Gastroesophageal sphincter (tissue), 4 donors: ENCODE results near the gene EGFR. TPM values are rescaled to one million over a fixed set of nuclear protein-coding genes. Genes with fewer than 3 reads are reported as not detected.
A peak's percentile ranks its signal among the peaks of the same experiment; 100 is the strongest.

ENCODE experiments used
- ATAC-seq: fragments of 150-250 bp; one replicate; pipeline ENCODE4 v1.9.1; 2016; ENCODE audit warnings: mild to moderate bottlenecking, moderate library complexity
- H3K27ac ChIP-seq, 4 donors: fragments of 200-600 bp; sonication (generic) in 3 of 4; 1 replicate in 3 of 4; 2 replicates in 1 of 4; pipeline ENCODE4 v1.5.1; 2016 to 2019
- H3K27me3 ChIP-seq: fragments of 200-600 bp; sonication (generic); one replicate; pipeline ENCODE4 v1.5.1; 2019
- H3K36me3 ChIP-seq, 2 donors: fragments of 200-600 bp; sonication (generic); one replicate each; pipeline ENCODE4 v1.5.1; 2019; ENCODE audit warnings: control low read depth in 1 of 2
- H3K4me1 ChIP-seq, 3 donors: fragments of 200-600 bp; sonication (generic); 1 replicate in 2 of 3; 2 replicates in 1 of 3; pipeline ENCODE4 v1.5.1; 2016 to 2019; ENCODE audit warnings: control low read depth in 2 of 3
- H3K4me3 ChIP-seq, 2 donors: fragments of 200-600 bp; sonication (generic); one replicate each; pipeline ENCODE4 v1.5.1; 2019; ENCODE audit warnings: mild to moderate bottlenecking in 1 of 2, moderate library complexity in 1 of 2
- H3K9me3 ChIP-seq, 3 donors: fragments of 200-600 bp; sonication (generic); one replicate each; pipeline ENCODE4 v1.5.1; 2017 to 2019; ENCODE audit warnings: control low read depth in 2 of 3
- CTCF ChIP-seq, 4 experiments: fragments of 200-600 bp in 2 of 4; fragments of 450-650 bp in 2 of 4; sonication (generic) in 1 of 4; IDR thresholded peaks; one replicate each; pipeline ENCODE4 v1.5.1; 2017 to 2019; ENCODE audit warnings: antibody characterized with exemption in 4 of 4, mild to moderate bottlenecking in 2 of 4, moderate library complexity in 2 of 4
- EP300 ChIP-seq: sonication (generic); formaldehyde crosslinking; IDR thresholded peaks from one replicate; pipeline ENCODE4 v1.6.1; 2017; ENCODE audit warnings: antibody characterized with exemption, mild to moderate bottlenecking
- POLR2A ChIP-seq, 2 donors: fragments of 450-650 bp; IDR thresholded peaks; one replicate each; pipeline ENCODE4 v1.6.1; 2017; ENCODE audit warnings: antibody characterized with exemption in 2 of 2, mild to moderate bottlenecking in 2 of 2, moderate library complexity in 1 of 2
- POLR2AphosphoS5 ChIP-seq: sonication (generic); formaldehyde crosslinking; IDR thresholded peaks from one replicate; pipeline ENCODE4 v1.6.1; 2017; ENCODE audit warnings: antibody characterized with exemption
- whole genome bisulfite sequencing, 2 donors: methylation state at CpG; one replicate each; pipeline ENCODE4 v1.1.5; 2018; ENCODE audit warnings: low coverage in 1 of 2; 5-methylcytosine and 5-hydroxymethylcytosine counted together
- total RNA-seq, 4 donors: library from RNA; depleted of rRNA; stranded (reverse); fragments of >200 nt; gene quantifications; one replicate each; pipeline ENCODE4 v1.1.0, GENCODE V29; 2016

The EGFR gene
- 100 to 1,000 TPM in 3 of 4 donors, 10 to 100 TPM in 1; 85.7 to 126 (median 111) TPM for total RNA-seq

- WGBS, 2 donors: no CpG with 5 or more reads among the region's 80 CpGs
- peak within 1 kb of the TSS; percentile 75 for H3K4me3 ChIP-seq
- H3K27ac ChIP-seq: peak within 1 kb of the TSS; percentile 94 to 97 (median 96)
- no peaks in the 10 kb centered on the region for H3K36me3 ChIP-seq
- peak; percentile 86 for ATAC-seq
- peaks cover 8% of the 10 kb centered on the region for H3K27me3 ChIP-seq
- TF ChIP-seq CTCF (IDR thresholded peaks at IDR 0.05) (no peak), POLR2A (IDR thresholded peaks at IDR 0.05) (peak; percentile 91 to 98), POLR2AphosphoS5 (peak; percentile 67)
- no peaks in the 10 kb centered on the region for H3K9me3 ChIP-seq
- H3K4me1 ChIP-seq: peaks cover 0 to 47% (median 11%) of the 10 kb centered on the region in 3 donors
These were observed at the start of gene EGFR for GRCh38 chr7:55018361-55019190. TSS of gene EGFR (plus strand) at chr7:55019017. CDS start at chr7:55019278, 261 bp downstream.

- H3K9me3 ChIP-seq: peaks cover 0 to 7% (median 0%) of the 10 kb centered on the region in 3 donors
- no peaks in the 10 kb centered on the region for H3K27me3 ChIP-seq
- ATAC-seq: no peak
- H3K36me3 ChIP-seq: no peaks in the 10 kb centered on the region
- no peak overlapping the region for H3K27ac ChIP-seq
- WGBS, 2 donors: 79 to 85% methylated on average over 2 to 13 of the region's 13 CpGs
- peaks cover 0 to 7% (median 0%) of the 10 kb centered on the region in 3 donors for H3K4me1 ChIP-seq
- TF ChIP-seq EP300 (no peak), CTCF (IDR thresholded peaks at IDR 0.05) (no peak), POLR2AphosphoS5 (no peak), POLR2A (IDR thresholded peaks at IDR 0.05) (no peak)
- H3K4me3 ChIP-seq: no peak overlapping the region
These were observed 49.4 kb upstream of the EGFR start for GRCh38 chr7:54969208-54969967.

GRCh38 chr7:54972733-54973294, 46.0 kb upstream of the EGFR start:
- no peak overlapping the region for H3K27ac ChIP-seq
- H3K36me3 ChIP-seq: no peaks in the 10 kb centered on the region
- no peaks in the 10 kb centered on the region for H3K27me3 ChIP-seq
- TF ChIP-seq EP300: no peak
- no peak for TF ChIP-seq POLR2AphosphoS5
- TF ChIP-seq POLR2A (IDR thresholded peaks at IDR 0.05): no peak
- ATAC-seq: no peak
- 66 to 88% methylated on average over 2 of the region's 2 CpGs for WGBS, 2 donors
- no peak overlapping the region for H3K4me3 ChIP-seq
- no peaks in the 10 kb centered on the region for H3K4me1 ChIP-seq
- H3K9me3 ChIP-seq: peaks cover 0 to 7% (median 0%) of the 10 kb centered on the region in 3 donors

GRCh38 chr7:54978364-54979116, 40.3 kb upstream of the EGFR start:
- 82 to 86% methylated on average over 7 to 9 of the region's 9 CpGs for WGBS, 2 donors
- no peak overlapping the region for H3K4me3 ChIP-seq
- ATAC-seq: no peak
- no peak overlapping the region for H3K27ac ChIP-seq
- H3K36me3 ChIP-seq: no peaks in the 10 kb centered on the region
- no peaks in the 10 kb centered on the region for H3K4me1 ChIP-seq
- no peak for TF ChIP-seq EP300
- no peak for TF ChIP-seq POLR2AphosphoS5
- TF ChIP-seq POLR2A (IDR thresholded peaks at IDR 0.05): no peak
- TF ChIP-seq CTCF (IDR thresholded peaks at IDR 0.05): no peak
- H3K27me3 ChIP-seq: no peaks in the 10 kb centered on the region
- H3K9me3 ChIP-seq: no peaks in the 10 kb centered on the region

- Histone ChIP-seq H3K27me3 (no peaks in the 10 kb centered on the region), H3K36me3 (no peaks in the 10 kb centered on the region), H3K4me1 (no peaks in the 10 kb centered on the region), H3K9me3 (no peaks in the 10 kb centered on the region), H3K27ac (no peak overlapping the region), H3K4me3 (no peak overlapping the region)
- ATAC-seq: no peak
- TF ChIP-seq EP300: no peak
- 88 to 90% methylated on average over 7 to 10 of the region's 14 CpGs for WGBS, 2 donors
These were observed 38.3 kb upstream of the EGFR start for GRCh38 chr7:54980521-54980920.
